NB4 (cell line): ENCODE measurements around the gene TAGLN.
"Not testable (repeated sequence)": the region's sequence is repeated elsewhere in the genome, so short reads cannot be mapped to it uniquely, and the experiment has no call there.

Experiments used
- CTCF ChIP-seq: IDR thresholded peaks from one replicate; pipeline ENCODE4 v1.5.1; 2012; ENCODE audit warnings: low read depth, low read length
- POLR2A ChIP-seq: IDR thresholded peaks from 2 replicates; pipeline ENCODE4 v1.6.1; 2011; ENCODE audit warnings: mild to moderate bottlenecking; ENCODE audit not compliant: insufficient read length; ENCODE audit errors: extremely low read depth

GRCh38 chr11:117206859-117207258, 7.7 kb downstream of the TAGLN start:
- not testable (repeated sequence) for TF ChIP-seq CTCF, POLR2A
